Fibroblast of skin of right quadriceps (primary cell): ENCODE measurements around the gene SLC8A1.

Experiments
- DNase-seq: peaks from one replicate; pipeline ENCODE4 v3.0.0-alpha.2; 2013

Gene SLC8A1

GRCh38 chr2:40128796-40129195, 323.1 kb downstream of the SLC8A1 start:
- DNase-seq: no peak

- peak; percentile 94 for DNase-seq
These were observed 323.9 kb downstream of the SLC8A1 start for GRCh38 chr2:40127890-40128557.

- peak; percentile 45 for DNase-seq
These were observed 324.7 kb downstream of the SLC8A1 start for GRCh38 chr2:40127146-40127545.

GRCh38 chr2:40126006-40126405, 325.9 kb downstream of the SLC8A1 start:
- peak; percentile 17 for DNase-seq

- DNase-seq: no peak
These were observed 328.1 kb downstream of the SLC8A1 start for GRCh38 chr2:40123746-40124145.

- peak; percentile 36 for DNase-seq
These were observed 328.6 kb downstream of the SLC8A1 start for GRCh38 chr2:40123326-40123725.

- DNase-seq: no peak
These were observed 330.9 kb downstream of the SLC8A1 start for GRCh38 chr2:40120957-40121356.

- DNase-seq: no peak
These were observed 331.9 kb downstream of the SLC8A1 start for GRCh38 chr2:40120026-40120425.

- no peak for DNase-seq
These were observed 333.3 kb downstream of the SLC8A1 start for GRCh38 chr2:40118622-40119021.

GRCh38 chr2:40115894-40116293, 336.0 kb downstream of the SLC8A1 start:
- DNase-seq: no peak

- no peak for DNase-seq
These were observed 336.5 kb downstream of the SLC8A1 start for GRCh38 chr2:40115348-40115747.

- no peak for DNase-seq
These were observed 337.9 kb downstream of the SLC8A1 start for GRCh38 chr2:40113997-40114396.

- DNase-seq: peak; percentile 86
These were observed 338.5 kb downstream of the SLC8A1 start for GRCh38 chr2:40113272-40113968.

- no peak for DNase-seq
These were observed 342.5 kb downstream of the SLC8A1 start for GRCh38 chr2:40109381-40109780.

GRCh38 chr2:40108851-40109250, 343.0 kb downstream of the SLC8A1 start:
- DNase-seq: no peak

- peak; percentile 38 for DNase-seq
These were observed 345.8 kb downstream of the SLC8A1 start for GRCh38 chr2:40106061-40106460.

GRCh38 chr2:40105593-40105992, 346.3 kb downstream of the SLC8A1 start:
- peak; percentile 63 for DNase-seq

- DNase-seq: peak; percentile 85
These were observed 348.3 kb downstream of the SLC8A1 start for GRCh38 chr2:40103590-40103989.

GRCh38 chr2:40103163-40103562, 348.7 kb downstream of the SLC8A1 start:
- DNase-seq: peak; percentile 94

GRCh38 chr2:40102447-40102846, 349.4 kb downstream of the SLC8A1 start:
- DNase-seq: no peak

GRCh38 chr2:40101131-40101575, 350.7 kb downstream of the SLC8A1 start:
- DNase-seq: peak; percentile 95

- no peak for DNase-seq
These were observed 351.2 kb downstream of the SLC8A1 start for GRCh38 chr2:40100676-40101075.

GRCh38 chr2:40098786-40099470, 353.0 kb downstream of the SLC8A1 start:
- peak; percentile 95 for DNase-seq
